NCI-H1092 (cell line): ENCODE data around the gene GNG7.
"Not testable (repeated sequence)": the region's sequence is repeated elsewhere in the genome, so short reads cannot be mapped to it uniquely, and the experiment has no call there.

ENCODE experiments used
- DNase-seq: peaks from one replicate; lab custom pipeline; 2025; lab: John Stamatoyannopoulos, UW

GNG7 gene

GRCh38 chr19:2641332-2641698 lies 61.2 kb downstream of the GNG7 start:
- no peak for DNase-seq

GRCh38 chr19:2640563-2641331 lies 61.7 kb downstream of the GNG7 start:
- DNase-seq, result no peak

GRCh38 chr19:2639999-2640398 lies 62.5 kb downstream of the GNG7 start:
- no peak for DNase-seq

- no peak for DNase-seq
These were observed 64.0 kb downstream of the GNG7 start for GRCh38 chr19:2638417-2638940.

- DNase-seq, result no peak
These were observed 65.4 kb downstream of the GNG7 start for GRCh38 chr19:2636897-2637683.

GRCh38 chr19:2636141-2636896 lies 66.2 kb downstream of the GNG7 start:
- DNase-seq, result no peak

- DNase-seq, result no peak
These were observed 67.5 kb downstream of the GNG7 start for GRCh38 chr19:2634960-2635359.

- DNase-seq, result no peak
These were observed 68.1 kb downstream of the GNG7 start for GRCh38 chr19:2634228-2634951.

- DNase-seq, result no peak
These were observed 68.8 kb downstream of the GNG7 start for GRCh38 chr19:2633693-2634075.

- no peak for DNase-seq
These were observed 71.2 kb downstream of the GNG7 start for GRCh38 chr19:2631213-2631821.

- no peak for DNase-seq
These were observed 72.0 kb downstream of the GNG7 start for GRCh38 chr19:2630352-2631001.

- no peak for DNase-seq
These were observed 72.8 kb downstream of the GNG7 start for GRCh38 chr19:2629491-2630351.

GRCh38 chr19:2628597-2628996 lies 73.9 kb downstream of the GNG7 start:
- no peak for DNase-seq

GRCh38 chr19:2627855-2628254 lies 74.6 kb downstream of the GNG7 start:
- no peak for DNase-seq

- peak; percentile 23 for DNase-seq
These were observed 75.1 kb downstream of the GNG7 start for GRCh38 chr19:2627319-2627829.

- no peak for DNase-seq
These were observed 77.1 kb downstream of the GNG7 start for GRCh38 chr19:2625434-2625833.

GRCh38 chr19:2624537-2625091 lies 77.9 kb downstream of the GNG7 start:
- DNase-seq, result no peak

- DNase-seq, result no peak
These were observed 78.7 kb downstream of the GNG7 start for GRCh38 chr19:2623798-2624197.

- not testable (repeated sequence) for DNase-seq
These were observed 80.0 kb downstream of the GNG7 start for GRCh38 chr19:2622371-2622961.
